CD4-positive, alpha-beta T cell (primary cell): Measurements from ENCODE around the gene TIMP1. TPM values are rescaled to one million over a fixed set of nuclear protein-coding genes. Genes with fewer than 3 reads are reported as not detected.

Experiments used
- ATAC-seq: fragments of 200-7000 bp; cut with Tn5 transposase; one replicate; pipeline ENCODE4 v1.10.0; 2022; ENCODE audit warnings: mild to moderate bottlenecking; ENCODE audit not compliant: poor library complexity
- CTCF ChIA-PET: fragments of 350-600 bp; sonication (Branson Sonifier 250); formaldehyde crosslinking; loops from one replicate; lab custom pipeline; 2021; ENCODE audit warnings: antibody characterized with exemption, inconsistent platforms; lab: Charles Lee
- POLR2A ChIA-PET: fragments of 350-600 bp; sonication (Branson Sonifier 250); formaldehyde crosslinking; loops from one replicate; lab custom pipeline; 2021; ENCODE audit warnings: antibody characterized with exemption, inconsistent platforms; lab: Charles Lee
- DNase-seq, 14 experiments: peaks; one replicate each; pipeline ENCODE4 v3.0.0-alpha.2; 2013 to 2020; ENCODE audit warnings: mixed read lengths in 2 of 14
- H3K27ac ChIP-seq, 2 donors: one replicate each; pipeline versions ENCODE4 v1.5.1 to v1.7.0; 2013; ENCODE audit warnings: low read length in 2 of 2, low read depth in 1 of 2, mild to moderate bottlenecking in 1 of 2
- H3K27me3 ChIP-seq, 2 experiments: 1 replicate in 1 of 2; 2 replicates in 1 of 2; pipeline versions ENCODE4 v1.6.1 to v1.7.0; 2013; ENCODE audit warnings: low read length in 2 of 2, control low read depth in 1 of 2, mild to moderate bottlenecking in 1 of 2, moderate library complexity in 1 of 2; ENCODE audit not compliant: insufficient read depth in 2 of 2, control insufficient read depth in 1 of 2
- H3K36me3 ChIP-seq: one replicate; pipeline ENCODE4 v1.6.1; 2013; ENCODE audit warnings: low read length, control low read depth; ENCODE audit not compliant: insufficient read depth
- H3K4me1 ChIP-seq: one replicate; pipeline ENCODE4 v1.6.1; 2013; ENCODE audit warnings: low read length, control low read depth; ENCODE audit not compliant: insufficient read depth
- H3K4me3 ChIP-seq: one replicate; pipeline ENCODE4 v1.5.1; 2013; ENCODE audit warnings: mild to moderate bottlenecking, low read length, moderate library complexity
- H3K9me3 ChIP-seq, 2 experiments: 1 replicate in 1 of 2; 2 replicates in 1 of 2; pipeline versions ENCODE4 v1.6.1 to v1.7.0; 2013; ENCODE audit warnings: low read length in 2 of 2, mild to moderate bottlenecking in 2 of 2, control low read depth in 1 of 2, moderate library complexity in 1 of 2; ENCODE audit not compliant: control insufficient read depth in 1 of 2, insufficient read depth in 1 of 2
- H3K27ac Mint-ChIP-seq: one replicate; pipeline ENCODE4 v1.8.0; 2020; ENCODE audit warnings: mixed read lengths
- H3K27me3 Mint-ChIP-seq: one replicate; pipeline ENCODE4 v1.8.0; 2021; ENCODE audit warnings: mixed read lengths
- H3K36me3 Mint-ChIP-seq: one replicate; pipeline ENCODE4 v1.8.0; 2021; ENCODE audit warnings: low read depth, mixed read lengths
- H3K4me1 Mint-ChIP-seq: one replicate; pipeline ENCODE4 v1.8.0; 2021; ENCODE audit warnings: low read depth, mixed read lengths
- H3K4me3 Mint-ChIP-seq: one replicate; pipeline ENCODE4 v1.8.0; 2020; ENCODE audit warnings: mild to moderate bottlenecking, mixed read lengths
- H3K9me3 Mint-ChIP-seq: one replicate; pipeline ENCODE4 v1.8.0; 2020; ENCODE audit warnings: mixed read lengths
- intact Hi-C, 2 experiments: fragments of 100-400 bp; cut with DNase I in 1 of 2; cut with micrococcal nuclease in 1 of 2; formaldehyde crosslinking; loops; one replicate each; pipeline versions ENCODE4 v1.15.1 to v1.9.0; 2023 to 2025; cut with DNase I, micrococcal nuclease
- microRNA-seq: library from miRNA; unstranded; fragments of <30 nt; microRNA quantifications from one replicate; pipeline ENCODE4 v1.2.0, GENCODE V29; 2021; ENCODE audit warnings: borderline microRNAs expressed, borderline replicate concordance
- total RNA-seq, 174 experiments: library from RNA in 2 of 174; stranded (reverse) in 2 of 174; gene quantifications; one replicate each; pipeline ENCODE4 v1.2.3 and lab custom pipeline; 2021 to 2026
- TF ChIP-seq, protein P1 (sequence below): fragments of 200-600 bp; IDR thresholded peaks from one replicate; pipeline ENCODE4 v1.8.0; 2022; ENCODE audit warnings: antibody characterized with exemption, mild to moderate bottlenecking

TIMP1 gene
- total RNA-seq, 2 experiments from 2014 or later, result 35.6 to 38.5 TPM

DNA sequence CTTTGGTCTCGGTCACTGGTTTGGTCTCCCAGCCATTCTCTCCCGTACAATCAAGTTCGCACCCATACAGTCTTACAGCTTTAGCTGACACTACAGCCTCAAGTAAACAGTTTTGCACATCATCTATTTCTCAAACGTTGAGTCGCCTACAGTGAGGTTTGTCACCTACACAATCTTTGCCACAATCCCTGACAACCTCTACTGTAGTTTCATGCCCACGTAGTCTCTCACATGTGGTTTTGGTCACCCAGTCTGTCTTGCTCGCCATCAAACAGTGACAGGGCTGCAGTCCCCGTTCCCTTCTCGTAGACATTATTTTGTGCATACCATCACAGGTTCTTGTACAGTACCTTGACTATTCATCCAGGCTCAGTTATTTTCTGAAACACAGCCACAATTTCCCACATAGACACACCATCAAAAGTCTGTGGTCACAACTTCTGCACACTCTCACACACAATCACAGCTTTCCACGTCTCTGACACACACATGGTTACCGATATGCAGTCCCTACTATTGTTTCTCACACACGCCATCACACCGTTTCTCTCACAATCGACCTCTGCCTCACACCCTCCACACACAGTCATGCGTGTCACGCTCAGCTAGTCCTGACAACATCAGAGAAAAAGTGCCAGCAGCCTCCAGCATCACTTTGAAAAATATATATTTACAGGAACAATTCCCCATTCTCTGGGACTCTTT lies 52.8 kb downstream of the TIMP1 start:
- peaks cover 39% of the 10 kb centered on the region for H3K36me3 ChIP-seq
- Mint-ChIP-seq H3K9me3 (no peaks in the 10 kb centered on the region), H3K4me3 (no peak overlapping the region), H3K27me3 (no peaks in the 10 kb centered on the region), H3K27ac (no peak overlapping the region), H3K36me3 (peaks cover 40% of the 10 kb centered on the region), H3K4me1 (peaks cover 26% of the 10 kb centered on the region)
- TF ChIP-seq, protein P1, sequence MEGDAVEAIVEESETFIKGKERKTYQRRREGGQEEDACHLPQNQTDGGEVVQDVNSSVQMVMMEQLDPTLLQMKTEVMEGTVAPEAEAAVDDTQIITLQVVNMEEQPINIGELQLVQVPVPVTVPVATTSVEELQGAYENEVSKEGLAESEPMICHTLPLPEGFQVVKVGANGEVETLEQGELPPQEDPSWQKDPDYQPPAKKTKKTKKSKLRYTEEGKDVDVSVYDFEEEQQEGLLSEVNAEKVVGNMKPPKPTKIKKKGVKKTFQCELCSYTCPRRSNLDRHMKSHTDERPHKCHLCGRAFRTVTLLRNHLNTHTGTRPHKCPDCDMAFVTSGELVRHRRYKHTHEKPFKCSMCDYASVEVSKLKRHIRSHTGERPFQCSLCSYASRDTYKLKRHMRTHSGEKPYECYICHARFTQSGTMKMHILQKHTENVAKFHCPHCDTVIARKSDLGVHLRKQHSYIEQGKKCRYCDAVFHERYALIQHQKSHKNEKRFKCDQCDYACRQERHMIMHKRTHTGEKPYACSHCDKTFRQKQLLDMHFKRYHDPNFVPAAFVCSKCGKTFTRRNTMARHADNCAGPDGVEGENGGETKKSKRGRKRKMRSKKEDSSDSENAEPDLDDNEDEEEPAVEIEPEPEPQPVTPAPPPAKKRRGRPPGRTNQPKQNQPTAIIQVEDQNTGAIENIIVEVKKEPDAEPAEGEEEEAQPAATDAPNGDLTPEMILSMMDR, result no peak
- no peak overlapping the region for H3K27ac ChIP-seq
- DNase-seq, result peak in 2 of 14 experiments; percentile 37 to 39
- POLR2A ChIA-PET, result interaction anchor here (0.6 kb wide), 1 partner anchor 73 kb away, joined by 3 read pairs; no protein-coding TSS in a partner anchor
- H3K4me1 ChIP-seq, result peaks cover 35% of the 10 kb centered on the region
- H3K4me3 ChIP-seq, result no peak overlapping the region
- CTCF ChIA-PET, result no interaction called here
- ATAC-seq, result peak; percentile 18
- intact Hi-C loops, result no loop called here
- H3K27me3 ChIP-seq, result no peaks in the 10 kb centered on the region
- no peaks in the 10 kb centered on the region for H3K9me3 ChIP-seq

Small RNAs within 50 kb of the gene (microRNA-seq; reads per million reads assigned to microRNA genes)
- gene MIR4769, result not detected

Other genes with a start within 250 kb of the TIMP1 start
- gene ZNF157, start 211.9 kb upstream of the TIMP1 start, total RNA-seq, result under 1 TPM; 0.47 to 0.50 TPM
- gene ZNF41, start 99.2 kb upstream of the TIMP1 start, total RNA-seq, result 1 to 10 TPM; 3.1 to 3.9 TPM
- 100 to 1,000 TPM; 119 to 121 TPM for gene ARAF, start 21.2 kb upstream of the TIMP1 start, total RNA-seq
- under 1 TPM; 0.27 to 0.87 TPM for gene SYN1, start 37.4 kb downstream of the TIMP1 start, total RNA-seq
- 10 to 100 TPM; 18.3 to 18.6 TPM for gene CFP, start 47.5 kb downstream of the TIMP1 start, total RNA-seq
- gene ELK1, start 68.1 kb downstream of the TIMP1 start, total RNA-seq, result 10 to 100 TPM; 38.9 to 40.5 TPM
- 100 to 1,000 TPM; 188 to 197 TPM for gene UXT, start 76.7 kb downstream of the TIMP1 start, total RNA-seq